Parathyroid adenoma (tissue), 2 donors: Measurements from ENCODE around the gene KLC3.

Experiments used
- H2AFZ ChIP-seq: fragments of 300-600 bp; sonication (generic); one replicate; pipeline ENCODE4 v1.7.0; 2017; ENCODE audit warnings: antibody characterized with exemption, mild to moderate bottlenecking
- H3K27ac ChIP-seq: fragments of 300-600 bp; sonication (generic); one replicate; pipeline ENCODE4 v1.7.0; 2017
- H3K27me3 ChIP-seq: fragments of 300-600 bp; sonication (generic); one replicate; pipeline ENCODE4 v1.7.0; 2017; ENCODE audit warnings: low read length; ENCODE audit not compliant: control insufficient read depth, insufficient read depth
- H3K36me3 ChIP-seq: fragments of 300-600 bp; sonication (generic); one replicate; pipeline ENCODE4 v1.7.0; 2017; ENCODE audit warnings: low read length; ENCODE audit not compliant: control insufficient read depth, insufficient read depth
- H3K4me1 ChIP-seq: fragments of 300-600 bp; sonication (generic); one replicate; pipeline ENCODE4 v1.7.0; 2017; ENCODE audit warnings: control low read depth
- H3K4me2 ChIP-seq: fragments of 300-600 bp; sonication (generic); one replicate; pipeline ENCODE4 v1.7.0; 2017; ENCODE audit warnings: low read length
- H3K4me3 ChIP-seq: fragments of 300-600 bp; sonication (generic); one replicate; pipeline ENCODE4 v1.7.0; 2017; ENCODE audit warnings: low read depth, low read length
- H3K79me2 ChIP-seq: fragments of 300-600 bp; sonication (generic); one replicate; pipeline ENCODE4 v1.7.0; 2017; ENCODE audit warnings: control low read depth
- H3K9ac ChIP-seq: fragments of 300-600 bp; sonication (generic); one replicate; pipeline ENCODE4 v1.7.0; 2017; ENCODE audit warnings: mild to moderate bottlenecking
- H3K9me3 ChIP-seq: fragments of 300-600 bp; sonication (generic); one replicate; pipeline ENCODE4 v1.7.0; 2017; ENCODE audit warnings: low read length; ENCODE audit not compliant: control insufficient read depth
- TF ChIP-seq, protein P1 (sequence below): fragments of 300-600 bp; sonication (generic); IDR thresholded peaks from one replicate; pipeline ENCODE4 v1.7.0; 2017; ENCODE audit warnings: antibody characterized with exemption, mild to moderate bottlenecking
- donor health status: primary hyperparathyroidism.

KLC3 gene

DNA sequence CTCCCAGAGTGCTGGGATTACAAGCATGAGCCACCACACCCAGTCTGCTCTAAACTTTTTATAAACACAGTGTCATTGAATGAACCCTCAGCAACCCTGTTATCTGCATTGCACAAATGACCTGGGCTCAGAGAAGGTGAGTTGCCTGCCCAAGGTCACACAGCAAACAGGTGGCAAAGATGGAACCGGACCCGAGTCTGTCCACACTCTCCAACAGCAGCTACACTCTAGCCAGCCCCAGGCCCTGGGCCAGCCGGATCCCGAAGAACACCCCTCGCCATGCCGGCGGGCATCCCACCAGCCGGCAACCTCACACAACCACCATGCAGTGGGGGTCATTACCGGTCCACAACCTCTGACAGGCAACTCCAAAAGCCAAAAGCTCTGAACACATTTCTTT is 15.4 kb downstream of the KLC3 start:
- Histone ChIP-seq H3K9ac (no peak overlapping the region), H3K27ac (no peak overlapping the region), H3K79me2 (no peaks in the 10 kb centered on the region), H3K4me1 (no peaks in the 10 kb centered on the region), H3K9me3 (no peaks in the 10 kb centered on the region), H3K27me3 (no peaks in the 10 kb centered on the region), H3K4me2 (no peak overlapping the region), H3K36me3 (no peaks in the 10 kb centered on the region), H3K4me3 (no peak overlapping the region), H2AFZ (no peak overlapping the region)
- TF ChIP-seq, protein P1, sequence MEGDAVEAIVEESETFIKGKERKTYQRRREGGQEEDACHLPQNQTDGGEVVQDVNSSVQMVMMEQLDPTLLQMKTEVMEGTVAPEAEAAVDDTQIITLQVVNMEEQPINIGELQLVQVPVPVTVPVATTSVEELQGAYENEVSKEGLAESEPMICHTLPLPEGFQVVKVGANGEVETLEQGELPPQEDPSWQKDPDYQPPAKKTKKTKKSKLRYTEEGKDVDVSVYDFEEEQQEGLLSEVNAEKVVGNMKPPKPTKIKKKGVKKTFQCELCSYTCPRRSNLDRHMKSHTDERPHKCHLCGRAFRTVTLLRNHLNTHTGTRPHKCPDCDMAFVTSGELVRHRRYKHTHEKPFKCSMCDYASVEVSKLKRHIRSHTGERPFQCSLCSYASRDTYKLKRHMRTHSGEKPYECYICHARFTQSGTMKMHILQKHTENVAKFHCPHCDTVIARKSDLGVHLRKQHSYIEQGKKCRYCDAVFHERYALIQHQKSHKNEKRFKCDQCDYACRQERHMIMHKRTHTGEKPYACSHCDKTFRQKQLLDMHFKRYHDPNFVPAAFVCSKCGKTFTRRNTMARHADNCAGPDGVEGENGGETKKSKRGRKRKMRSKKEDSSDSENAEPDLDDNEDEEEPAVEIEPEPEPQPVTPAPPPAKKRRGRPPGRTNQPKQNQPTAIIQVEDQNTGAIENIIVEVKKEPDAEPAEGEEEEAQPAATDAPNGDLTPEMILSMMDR = no peak

DNA sequence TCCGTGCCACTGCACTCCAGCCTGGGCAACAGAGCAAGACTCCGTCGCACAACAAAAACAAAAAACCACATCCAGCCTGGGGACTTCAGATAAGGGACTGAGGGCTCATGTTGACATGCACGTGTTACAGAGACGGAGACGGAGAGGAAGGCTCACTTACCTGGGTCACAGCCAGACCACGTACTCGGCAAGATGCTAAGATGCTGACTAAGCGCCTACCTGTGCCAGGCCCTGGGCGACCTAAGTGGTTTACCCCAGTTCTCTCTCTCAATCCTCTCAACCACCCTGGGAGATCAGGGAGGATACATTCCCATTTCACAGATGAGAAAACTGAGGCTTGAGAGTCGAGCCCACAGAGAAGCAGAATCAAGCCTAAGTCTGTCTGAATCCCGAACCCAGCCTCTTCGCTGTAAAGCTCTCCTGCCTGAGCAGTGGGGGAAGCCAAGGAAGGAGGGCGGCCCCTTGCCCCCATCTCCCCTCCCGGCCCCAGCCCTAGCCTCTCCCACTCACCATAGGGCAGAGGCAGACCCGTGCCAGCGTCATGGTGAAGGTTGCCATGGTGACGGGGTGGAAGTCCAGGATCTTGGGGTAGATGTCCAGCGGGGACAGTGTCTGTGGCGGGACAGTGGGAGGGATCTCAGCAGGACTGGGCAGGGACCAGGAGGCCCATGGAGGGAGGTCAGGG is 16.4 kb downstream of the KLC3 start:
- no peaks in the 10 kb centered on the region for H3K79me2 ChIP-seq
- H3K27me3 ChIP-seq = no peaks in the 10 kb centered on the region
- no peaks in the 10 kb centered on the region for H3K4me1 ChIP-seq
- H3K4me2 ChIP-seq = no peak overlapping the region
- H3K9me3 ChIP-seq = no peaks in the 10 kb centered on the region
- no peak overlapping the region for H3K4me3 ChIP-seq
- H3K27ac ChIP-seq = no peak overlapping the region
- no peaks in the 10 kb centered on the region for H3K36me3 ChIP-seq
- no peak overlapping the region for H3K9ac ChIP-seq
- TF ChIP-seq, protein P1 = no peak
- no peak overlapping the region for H2AFZ ChIP-seq

GRCh38 chr19:45357445-45357783 is 16.9 kb downstream of the KLC3 start:
- TF ChIP-seq, protein P1 = no peak
- H3K27me3 ChIP-seq = no peaks in the 10 kb centered on the region
- no peaks in the 10 kb centered on the region for H3K79me2 ChIP-seq
- no peak overlapping the region for H3K9ac ChIP-seq
- no peaks in the 10 kb centered on the region for H3K4me1 ChIP-seq
- H2AFZ ChIP-seq = no peak overlapping the region
- no peak overlapping the region for H3K27ac ChIP-seq
- H3K36me3 ChIP-seq = no peaks in the 10 kb centered on the region
- H3K4me2 ChIP-seq = no peak overlapping the region
- H3K4me3 ChIP-seq = no peak overlapping the region
- no peaks in the 10 kb centered on the region for H3K9me3 ChIP-seq

GRCh38 chr19:45358213-45358792 is 17.8 kb downstream of the KLC3 start:
- H3K36me3 ChIP-seq = no peaks in the 10 kb centered on the region
- no peaks in the 10 kb centered on the region for H3K4me1 ChIP-seq
- no peak overlapping the region for H3K9ac ChIP-seq
- H2AFZ ChIP-seq = no peak overlapping the region
- no peak overlapping the region for H3K4me3 ChIP-seq
- H3K27me3 ChIP-seq = no peaks in the 10 kb centered on the region
- H3K4me2 ChIP-seq = no peak overlapping the region
- no peaks in the 10 kb centered on the region for H3K9me3 ChIP-seq
- no peak overlapping the region for H3K27ac ChIP-seq
- no peaks in the 10 kb centered on the region for H3K79me2 ChIP-seq
- TF ChIP-seq, protein P1 = no peak

- H3K79me2 ChIP-seq = no peaks in the 10 kb centered on the region
- H2AFZ ChIP-seq = no peak overlapping the region
- no peak overlapping the region for H3K4me2 ChIP-seq
- no peak overlapping the region for H3K4me3 ChIP-seq
- TF ChIP-seq, protein P1 = no peak
- no peaks in the 10 kb centered on the region for H3K9me3 ChIP-seq
- no peak overlapping the region for H3K27ac ChIP-seq
- no peaks in the 10 kb centered on the region for H3K4me1 ChIP-seq
- no peak overlapping the region for H3K9ac ChIP-seq
- H3K27me3 ChIP-seq = no peaks in the 10 kb centered on the region
- no peaks in the 10 kb centered on the region for H3K36me3 ChIP-seq
These were observed 21.1 kb downstream of the KLC3 start for GRCh38 chr19:45361608-45362007.
